ENCODE measurements around the gene FKBP15. TPM values are rescaled to one million over a fixed set of nuclear protein-coding genes. Genes with fewer than 3 reads are reported as not detected.

The FKBP15 gene
- polyA plus RNA-seq, 1 experiment = 28.5 TPM

GRCh38 chr9:113139225-113139829, 81.8 kb downstream of the FKBP15 start:
- TF ChIP-seq, protein P1, sequence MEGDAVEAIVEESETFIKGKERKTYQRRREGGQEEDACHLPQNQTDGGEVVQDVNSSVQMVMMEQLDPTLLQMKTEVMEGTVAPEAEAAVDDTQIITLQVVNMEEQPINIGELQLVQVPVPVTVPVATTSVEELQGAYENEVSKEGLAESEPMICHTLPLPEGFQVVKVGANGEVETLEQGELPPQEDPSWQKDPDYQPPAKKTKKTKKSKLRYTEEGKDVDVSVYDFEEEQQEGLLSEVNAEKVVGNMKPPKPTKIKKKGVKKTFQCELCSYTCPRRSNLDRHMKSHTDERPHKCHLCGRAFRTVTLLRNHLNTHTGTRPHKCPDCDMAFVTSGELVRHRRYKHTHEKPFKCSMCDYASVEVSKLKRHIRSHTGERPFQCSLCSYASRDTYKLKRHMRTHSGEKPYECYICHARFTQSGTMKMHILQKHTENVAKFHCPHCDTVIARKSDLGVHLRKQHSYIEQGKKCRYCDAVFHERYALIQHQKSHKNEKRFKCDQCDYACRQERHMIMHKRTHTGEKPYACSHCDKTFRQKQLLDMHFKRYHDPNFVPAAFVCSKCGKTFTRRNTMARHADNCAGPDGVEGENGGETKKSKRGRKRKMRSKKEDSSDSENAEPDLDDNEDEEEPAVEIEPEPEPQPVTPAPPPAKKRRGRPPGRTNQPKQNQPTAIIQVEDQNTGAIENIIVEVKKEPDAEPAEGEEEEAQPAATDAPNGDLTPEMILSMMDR (IDR thresholded peaks at IDR 0.05; ENCODE audit: low read depth, low read length) = no peak
- no peaks in the 10 kb centered on the region for H3K9me3 ChIP-seq (ENCODE audit: control insufficient read depth, insufficient read depth, low read length)
- no peak overlapping the region for H3K27ac ChIP-seq (ENCODE audit: low read depth, low read length)
- no peak overlapping the region for H3K4me3 ChIP-seq (ENCODE audit: low read depth, low read length)
- ChIA-PET POLR2A (no interaction called here), CTCF (no interaction called here)
- H3K27me3 ChIP-seq (ENCODE audit: control insufficient read depth, insufficient read depth, low read length) = peaks cover 10% of the 10 kb centered on the region
- no peak for DNase-seq (ENCODE audit: low read depth, low spot score)

DNA sequence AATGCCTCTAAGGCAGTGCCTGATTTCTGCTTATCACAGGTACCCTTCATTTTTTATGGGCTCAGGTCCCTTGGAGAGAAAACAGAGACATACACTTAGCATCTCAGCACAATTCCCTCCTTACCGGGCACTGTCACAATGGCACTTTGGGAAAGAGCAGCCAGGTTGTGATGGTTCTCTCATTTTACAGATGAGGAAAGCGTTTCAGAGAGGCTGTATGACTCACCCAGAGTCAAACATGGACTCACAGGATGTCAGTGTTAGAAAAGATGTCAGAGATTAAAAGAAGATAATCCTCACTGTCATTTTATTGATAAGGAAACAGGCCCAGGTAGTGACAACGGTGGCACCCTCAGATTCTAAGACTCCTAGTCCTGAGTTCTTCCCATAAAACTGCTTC, 82.3 kb downstream of the FKBP15 start:
- Histone ChIP-seq H3K9me3 (ENCODE audit: control insufficient read depth, insufficient read depth, low read length) (no peaks in the 10 kb centered on the region), H3K27ac (ENCODE audit: low read depth, low read length) (no peak overlapping the region), H3K4me3 (ENCODE audit: low read depth, low read length) (no peak overlapping the region), H3K27me3 (ENCODE audit: control insufficient read depth, insufficient read depth, low read length) (peaks cover 7% of the 10 kb centered on the region)
- ChIA-PET POLR2A (no interaction called here), CTCF (no interaction called here)
- DNase-seq (ENCODE audit: low read depth, low spot score) = no peak
- TF ChIP-seq, protein P1 (IDR thresholded peaks at IDR 0.05; ENCODE audit: low read depth, low read length) = no peak

DNA sequence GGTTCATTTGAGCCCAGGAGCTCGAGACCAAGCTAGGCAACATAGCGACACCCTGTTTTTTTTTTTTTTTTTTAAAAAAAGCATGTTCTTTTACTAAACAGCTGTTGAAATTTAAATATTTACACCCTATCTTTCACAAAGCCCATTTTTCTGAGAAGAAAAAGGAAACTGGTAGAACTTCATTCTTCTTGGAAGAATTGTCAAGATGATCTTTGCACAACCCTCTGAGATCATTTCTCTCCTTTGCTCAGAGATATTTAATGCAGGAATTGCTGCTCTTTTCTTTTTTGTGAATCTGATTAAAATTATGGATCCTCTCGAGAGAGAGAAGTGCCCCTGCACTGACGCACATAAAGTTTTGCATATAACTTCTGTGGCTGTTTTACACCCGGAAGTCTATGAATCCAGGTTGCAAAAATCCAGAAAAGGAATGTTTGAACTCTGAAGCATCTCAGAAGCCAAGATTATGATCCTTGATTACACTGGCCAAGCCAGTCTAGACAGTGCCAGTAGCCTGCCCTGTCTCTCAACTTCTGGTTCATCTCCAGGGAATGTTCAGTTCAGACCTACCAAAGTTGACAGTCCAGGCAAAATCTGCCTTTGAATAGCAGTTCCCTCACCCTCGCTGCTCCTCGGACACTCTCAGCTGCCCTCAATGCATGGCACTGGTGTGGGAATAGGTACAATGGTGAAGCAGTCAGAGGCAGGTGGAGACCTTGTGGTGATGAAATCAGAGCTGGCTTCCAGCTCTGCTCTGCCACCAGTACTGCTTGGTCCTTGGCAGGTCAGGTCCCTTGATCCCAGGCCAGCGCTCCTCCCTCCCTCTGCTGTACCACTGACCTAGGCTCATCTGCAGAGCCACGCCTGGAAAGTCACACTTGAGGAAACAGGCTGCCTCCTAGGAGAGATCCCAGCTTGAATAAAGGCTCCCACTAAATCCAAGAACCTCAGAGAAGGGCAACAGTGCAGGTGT, 83.6 kb downstream of the FKBP15 start:
- H3K27ac ChIP-seq (ENCODE audit: low read depth, low read length) = no peak overlapping the region
- no peaks in the 10 kb centered on the region for H3K9me3 ChIP-seq (ENCODE audit: control insufficient read depth, insufficient read depth, low read length)
- CTCF ChIA-PET = no interaction called here
- H3K4me3 ChIP-seq (ENCODE audit: low read depth, low read length) = no peak overlapping the region
- TF ChIP-seq, protein P1 (IDR thresholded peaks at IDR 0.05; ENCODE audit: low read depth, low read length) = no peak
- H3K27me3 ChIP-seq (ENCODE audit: control insufficient read depth, insufficient read depth, low read length) = peaks cover 3% of the 10 kb centered on the region
- no peak for DNase-seq (ENCODE audit: low read depth, low spot score)
- POLR2A ChIA-PET = no interaction called here

DNA sequence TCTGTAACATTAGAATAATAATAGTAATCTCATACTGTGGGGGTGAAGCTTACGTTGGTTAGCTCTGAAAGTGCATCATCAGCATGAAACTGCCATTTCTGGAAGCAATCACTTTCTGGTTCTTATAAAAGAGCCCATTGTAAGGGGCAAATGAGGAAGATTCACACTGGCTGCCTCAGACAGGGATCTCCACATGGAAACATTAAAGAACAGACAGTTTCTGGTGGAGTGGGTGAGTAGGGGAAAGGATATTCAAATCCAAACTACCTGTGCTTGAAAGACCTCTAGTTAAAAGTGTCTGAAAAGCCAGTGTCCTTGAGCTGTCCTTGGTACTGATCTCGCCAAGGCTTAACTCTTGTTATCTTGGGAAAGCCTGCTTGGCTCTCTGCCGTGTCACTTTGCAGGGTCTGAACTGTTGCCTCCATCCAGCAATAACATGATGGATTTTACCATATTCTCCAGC, 89.4 kb downstream of the FKBP15 start:
- CTCF ChIA-PET = no interaction called here

More for the DNA sequence above, 89.4 kb downstream of the FKBP15 start:
- Histone ChIP-seq H3K9me3 (ENCODE audit: control insufficient read depth, insufficient read depth, low read length) (no peaks in the 10 kb centered on the region), H3K4me3 (ENCODE audit: low read depth, low read length) (no peak overlapping the region), H3K27me3 (ENCODE audit: control insufficient read depth, insufficient read depth, low read length) (no peaks in the 10 kb centered on the region), H3K27ac (ENCODE audit: low read depth, low read length) (no peak overlapping the region)
- TF ChIP-seq, protein P1 (IDR thresholded peaks at IDR 0.05; ENCODE audit: low read depth, low read length) = no peak
- DNase-seq (ENCODE audit: low read depth, low spot score) = no peak
- POLR2A ChIA-PET = interaction anchor here (0.5 kb wide), 1 partner anchor 11 kb away, joined by 3 read pairs; no protein-coding TSS in a partner anchor
